T-cell (primary cell): ENCODE results near the gene GDF11. TPM values are rescaled to one million over a fixed set of nuclear protein-coding genes. Genes with fewer than 3 reads are reported as not detected.

Experiments
- ATAC-seq, 4 experiments: fragments of 200-7000 bp in 3 of 4; fragments of 150-1000 bp in 1 of 4; cut with Tn5 transposase; replicated peaks in 1 of 4; 1 replicate in 3 of 4; 2 replicates in 1 of 4; pipeline ENCODE4 v1.10.0; 2021; ENCODE audit warnings: moderate library complexity in 3 of 4, mild to moderate bottlenecking in 2 of 4, moderate number of reproducible peaks in 1 of 4
- CTCF ChIA-PET, 2 donors: fragments of 300-600 bp; sonication (Branson Sonifier 250); formaldehyde crosslinking; loops; one replicate each; lab custom pipeline; 2022; ENCODE audit warnings: antibody characterized with exemption in 2 of 2; lab: Charles Lee
- POLR2A ChIA-PET, 2 donors: fragments of 300-600 bp; sonication (Branson Sonifier 250); formaldehyde crosslinking; loops; one replicate each; lab custom pipeline; 2022; ENCODE audit warnings: antibody characterized with exemption in 2 of 2; lab: Charles Lee
- DNase-seq, 35 experiments: peaks; one replicate each; pipeline versions ENCODE4 v3.0.0 to v3.0.0-alpha.2; 2013 to 2023
- H3K27ac ChIP-seq: one replicate; pipeline ENCODE4 v1.5.1; 2013; ENCODE audit warnings: low read length
- H3K27me3 ChIP-seq, 2 experiments: replicated peaks in 1 of 2; 1 replicate in 1 of 2; 2 replicates in 1 of 2; pipeline versions ENCODE4 v1.6.1 to v1.7.0; 2013; ENCODE audit warnings: low read length in 1 of 2, mixed read lengths in 1 of 2; ENCODE audit not compliant: control insufficient read depth in 2 of 2, insufficient read depth in 2 of 2; ENCODE audit errors: extremely low read depth in 1 of 2
- H3K36me3 ChIP-seq, 2 donors: 1 replicate in 1 of 2; 2 replicates in 1 of 2; pipeline versions ENCODE4 v1.6.1 to v1.7.0; 2013; ENCODE audit warnings: low read length in 1 of 2; ENCODE audit not compliant: control insufficient read depth in 2 of 2, insufficient read depth in 1 of 2; ENCODE audit errors: extremely low read depth in 1 of 2
- H3K4me1 ChIP-seq, 2 experiments: 1 replicate in 1 of 2; 2 replicates in 1 of 2; pipeline versions ENCODE4 v1.6.1 to v1.7.0; 2013; ENCODE audit warnings: low read length in 2 of 2, mixed read lengths in 1 of 2; ENCODE audit not compliant: insufficient read depth in 2 of 2, control insufficient read depth in 1 of 2; ENCODE audit errors: extremely low read depth in 1 of 2
- H3K4me3 ChIP-seq, 2 donors: 1 replicate in 1 of 2; 2 replicates in 1 of 2; pipeline versions ENCODE4 v1.5.1 to v1.7.0; 2013; ENCODE audit warnings: mild to moderate bottlenecking in 2 of 2, low read length in 1 of 2, moderate library complexity in 1 of 2; ENCODE audit not compliant: control insufficient read depth in 1 of 2; ENCODE audit errors: extremely low read depth in 1 of 2
- H3K9me3 ChIP-seq: 2 replicates; pipeline ENCODE4 v1.7.0; 2013
- H3K27ac Mint-ChIP-seq, 2 donors: one replicate each; pipeline ENCODE4 v1.8.0; 2020 to 2021; ENCODE audit warnings: mild to moderate bottlenecking in 2 of 2, mixed read lengths in 2 of 2
- H3K27me3 Mint-ChIP-seq, 2 donors: one replicate each; pipeline ENCODE4 v1.8.0; 2021 to 2022; ENCODE audit warnings: mixed read lengths in 2 of 2
- H3K36me3 Mint-ChIP-seq: one replicate; pipeline ENCODE4 v1.8.0; 2021; ENCODE audit warnings: mixed read lengths
- H3K4me1 Mint-ChIP-seq, 3 donors: one replicate each; pipeline ENCODE4 v1.8.0; 2020 to 2022; ENCODE audit warnings: mixed read lengths in 3 of 3, mild to moderate bottlenecking in 1 of 3
- H3K4me3 Mint-ChIP-seq, 3 donors: one replicate each; pipeline ENCODE4 v1.8.0; 2020 to 2022; ENCODE audit warnings: mild to moderate bottlenecking in 3 of 3, mixed read lengths in 3 of 3, moderate library complexity in 3 of 3
- H3K9me3 Mint-ChIP-seq, 3 donors: one replicate each; pipeline ENCODE4 v1.8.0; 2020 to 2022; ENCODE audit warnings: mixed read lengths in 3 of 3
- WGBS: methylation state at CpG from one replicate; pipeline ENCODE4 v1.1.5; 2013; ENCODE audit warnings: missing lambda C conversion rate; ENCODE audit not compliant: insufficient coverage; 5-methylcytosine and 5-hydroxymethylcytosine counted together
- total RNA-seq, 35 experiments: library from RNA in 6 of 35; stranded (reverse) in 6 of 35; fragments of 120-200 nt in 1 of 35; gene quantifications; one replicate each; pipeline versions ENCODE4 v1.2.1 to v1.2.4 and lab custom pipeline; 2013 to 2026

GDF11 gene
- total RNA-seq, 5 donors from 2014 or later (not counting 1 experiment from before 2014, with no cell fraction given) = 7.5 to 12.9 (median 11.5) TPM

- ATAC-seq = peak; percentile 28 to 44 (median 39)
- Mint-ChIP-seq H3K27me3 (no peaks in the 10 kb centered on the region), H3K27ac (peak overlapping the region; percentile 92 to 97), H3K4me1 (peaks cover 18 to 24% (median 23%) of the 10 kb centered on the region in 3 donors), H3K9me3 (no peaks in the 10 kb centered on the region), H3K36me3 (no peaks in the 10 kb centered on the region), H3K4me3 (peak overlapping the region; percentile 61 to 79 (median 70))
- DNase-seq = peak in 24 of 35 experiments; percentile 12 to 70 (median 46)
- H3K9me3 ChIP-seq = no peaks in the 10 kb centered on the region
- H3K36me3 ChIP-seq = no peaks in the 10 kb centered on the region
- ChIA-PET POLR2A (no interaction called here), CTCF (interaction anchor here (0.7 to 3.4 kb wide), 12 partner anchors 7 to 452 kb away, joined by 3 to 30 read pairs (median 4); partner anchors contain the start of genes CD63 (in 1 of the 2), DNAJC14 (in 1 of the 2), ORMDL2 (in 1 of the 2) and SARNP (in 1 of the 2))
- no peak overlapping the region for H3K4me3 ChIP-seq
- peaks cover 6 to 24% of the 10 kb centered on the region in 2 experiments for H3K4me1 ChIP-seq
- WGBS = 70% methylated on average over 5 of the region's 6 CpGs
- H3K27me3 ChIP-seq = no peaks in the 10 kb centered on the region
- no peak overlapping the region for H3K27ac ChIP-seq
Observed at GRCh38 chr12:55736780-55737580, 5.9 kb upstream of the GDF11 start.

GRCh38 chr12:55737581-55738122 lies 5.3 kb upstream of the GDF11 start:
- H3K9me3 Mint-ChIP-seq = no peaks in the 10 kb centered on the region
- H3K27me3 Mint-ChIP-seq = no peaks in the 10 kb centered on the region
- no peaks in the 10 kb centered on the region for H3K36me3 ChIP-seq
- H3K27me3 ChIP-seq = no peaks in the 10 kb centered on the region
- DNase-seq (no peak), ATAC-seq (no peak)
- H3K27ac Mint-ChIP-seq = peak overlapping the region; percentile 92 to 97
- CTCF ChIA-PET = interaction anchor here (0.5 to 5.0 kb wide), 30 partner anchors 8 to 484 kb away, joined by 3 to 47 read pairs (median 6); partner anchors contain the start of genes BLOC1S1 (in 2 of the 2), ORMDL2 (in 2 of the 2), SARNP (in 2 of the 2) and CD63 (in 1 of the 2)
- POLR2A ChIA-PET = interaction anchor here in 1 of 2 donors (0.6 to 1.1 kb wide), 5 partner anchors 9 to 189 kb away, joined by 3 to 13 read pairs (median 4); partner anchors contain the start of gene BLOC1S1
- no peaks in the 10 kb centered on the region for H3K9me3 ChIP-seq
- peaks cover 6 to 27% of the 10 kb centered on the region in 2 experiments for H3K4me1 ChIP-seq
- H3K27ac ChIP-seq = peak overlapping the region; percentile 50
- peaks cover 20 to 30% (median 29%) of the 10 kb centered on the region in 3 donors for H3K4me1 Mint-ChIP-seq
- no CpG with 5 or more reads among the region's 4 CpGs for WGBS
- H3K4me3 Mint-ChIP-seq = peak overlapping the region; percentile 61 to 79 (median 70)
- H3K4me3 ChIP-seq = peak overlapping the region in 1 of 2 donors; percentile 51
- H3K36me3 Mint-ChIP-seq = no peaks in the 10 kb centered on the region

DNA sequence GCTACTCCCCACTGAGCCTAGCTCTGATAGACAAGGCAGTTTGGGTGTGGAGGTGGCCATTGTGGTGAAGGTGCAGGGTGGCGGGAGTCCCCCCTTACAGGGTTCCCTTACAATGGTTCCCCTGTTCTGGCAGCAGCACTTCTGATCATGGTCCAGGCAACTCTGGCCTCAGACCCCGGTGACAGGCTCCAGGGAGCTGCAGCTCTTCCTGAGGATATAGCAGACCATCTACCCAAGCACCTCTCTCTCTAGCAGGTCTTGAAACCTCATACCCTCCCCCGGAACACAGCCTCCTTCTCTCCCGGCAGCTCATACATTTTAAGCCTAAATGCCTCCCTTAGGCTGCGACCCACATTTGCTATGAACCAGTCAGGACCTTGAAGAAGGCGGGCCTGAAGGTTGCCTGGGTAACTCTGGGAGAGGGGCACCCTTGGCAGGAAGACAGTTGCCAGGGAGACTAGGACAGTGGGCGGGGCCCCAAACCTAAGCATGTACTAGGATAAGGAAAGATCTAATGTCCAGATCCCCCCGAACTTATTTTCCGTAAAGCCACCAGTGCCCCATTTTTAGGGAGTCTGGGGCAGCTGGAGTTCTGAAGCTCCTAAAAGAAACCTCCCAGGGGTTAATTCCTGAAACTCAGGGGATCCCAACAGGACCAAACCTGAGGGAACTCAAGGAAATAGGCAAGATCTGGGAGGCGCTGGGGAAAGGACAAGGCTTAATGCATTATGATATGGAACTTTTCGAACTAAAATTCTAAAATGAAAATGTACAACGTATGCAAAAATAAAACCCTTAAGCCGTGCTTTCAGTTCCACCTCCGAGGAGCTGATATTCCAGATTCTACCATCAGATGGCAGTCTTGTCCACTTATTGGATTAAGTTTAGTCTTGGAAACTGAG lies 4.5 kb upstream of the GDF11 start:
- peaks cover 22 to 33% (median 31%) of the 10 kb centered on the region in 3 donors for H3K4me1 Mint-ChIP-seq
- no peaks in the 10 kb centered on the region for H3K36me3 Mint-ChIP-seq
- Histone ChIP-seq H3K27me3 (no peaks in the 10 kb centered on the region), H3K27ac (peak overlapping the region; percentile 50), H3K9me3 (no peaks in the 10 kb centered on the region), H3K4me1 (peaks cover 6 to 29% of the 10 kb centered on the region in 2 experiments), H3K4me3 (peak overlapping the region; percentile 51 to 70), H3K36me3 (no peaks in the 10 kb centered on the region)
- peak overlapping the region; percentile 92 to 97 for H3K27ac Mint-ChIP-seq
- no peaks in the 10 kb centered on the region for H3K27me3 Mint-ChIP-seq
- H3K9me3 Mint-ChIP-seq = no peaks in the 10 kb centered on the region
- ChIA-PET CTCF (interaction anchor here (0.5 to 5.0 kb wide), 44 partner anchors 9 to 721 kb away, joined by 3 to 47 read pairs (median 5); partner anchors contain the start of genes BLOC1S1 (in 2 of the 2), ORMDL2 (in 2 of the 2), SARNP (in 2 of the 2) and CD63 (in 1 of the 2)), POLR2A (interaction anchor here (0.6 to 1.1 kb wide), 8 partner anchors 9 to 903 kb away, joined by 3 to 13 read pairs (median 4); partner anchors contain the start of gene BLOC1S1 (in 1 of the 2))
- H3K4me3 Mint-ChIP-seq = peak overlapping the region; percentile 79 to 85 (median 85)
- ATAC-seq = peak; percentile 74 to 78 (median 76)
- 2% methylated on average over 7 of the region's 14 CpGs for WGBS
- peak; percentile 47 to 92 (median 67) for DNase-seq

DNA sequence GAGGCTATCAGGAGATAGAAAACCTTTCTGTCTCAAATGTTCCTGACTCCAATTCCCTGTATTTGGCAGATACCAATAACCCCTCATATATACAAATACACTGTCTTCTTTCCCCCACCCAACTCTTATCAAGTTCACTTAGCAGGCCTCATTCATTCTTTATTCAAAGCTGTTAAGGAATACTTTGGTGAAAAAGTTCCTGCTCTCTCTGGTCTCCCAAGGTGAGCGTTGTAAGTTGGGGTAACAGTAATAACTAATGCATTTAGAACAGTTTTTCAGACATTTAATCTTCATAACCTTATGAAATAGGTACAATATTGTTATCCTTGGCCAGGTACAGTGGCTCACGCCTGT lies 3.9 kb upstream of the GDF11 start:
- H3K36me3 ChIP-seq = no peaks in the 10 kb centered on the region
- H3K27me3 Mint-ChIP-seq = no peaks in the 10 kb centered on the region
- H3K4me1 ChIP-seq = peaks cover 7 to 35% of the 10 kb centered on the region in 2 experiments
- H3K27ac Mint-ChIP-seq = peak overlapping the region; percentile 92 to 97
- ATAC-seq (no peak), DNase-seq (no peak)
- H3K27ac ChIP-seq = peak overlapping the region; percentile 26
- peak overlapping the region; percentile 51 to 70 for H3K4me3 ChIP-seq
- 86% methylated on average over 1 of the region's 2 CpGs for WGBS
- CTCF ChIA-PET = interaction anchor here (0.6 to 5.0 kb wide), 36 partner anchors 8 to 720 kb away, joined by 3 to 47 read pairs (median 5); partner anchors contain the start of genes ORMDL2 (in 2 of the 2), SARNP (in 2 of the 2), BLOC1S1 (in 1 of the 2) and CD63 (in 1 of the 2)
- H3K36me3 Mint-ChIP-seq = no peaks in the 10 kb centered on the region
- no peaks in the 10 kb centered on the region for H3K27me3 ChIP-seq
- H3K9me3 ChIP-seq = no peaks in the 10 kb centered on the region
- no peaks in the 10 kb centered on the region for H3K9me3 Mint-ChIP-seq
- POLR2A ChIA-PET = interaction anchor here in 1 of 2 donors (0.6 kb wide), 1 partner anchor 902 kb away, joined by 12 read pairs; no protein-coding TSS in a partner anchor
- peak overlapping the region; percentile 79 to 85 (median 85) for H3K4me3 Mint-ChIP-seq
- H3K4me1 Mint-ChIP-seq = peaks cover 23 to 35% (median 35%) of the 10 kb centered on the region in 3 donors

- CTCF ChIA-PET = interaction anchor here in 1 of 2 donors (0.6 to 5.0 kb wide), 4 partner anchors 76 to 1575 kb away, joined by 3 to 28 read pairs (median 3); partner anchors contain the start of genes ORMDL2 and SARNP
- no peaks in the 10 kb centered on the region for H3K27me3 Mint-ChIP-seq
- peak overlapping the region; percentile 52 for H3K27ac ChIP-seq
- no peaks in the 10 kb centered on the region for H3K9me3 ChIP-seq
- no peak for ATAC-seq
- peaks cover 42 to 57% (median 52%) of the 10 kb centered on the region in 3 donors for H3K4me1 Mint-ChIP-seq
- H3K27me3 ChIP-seq = no peaks in the 10 kb centered on the region
- H3K36me3 Mint-ChIP-seq = no peaks in the 10 kb centered on the region
- H3K4me3 ChIP-seq = peak overlapping the region in 1 of 2 donors; percentile 48
- H3K27ac Mint-ChIP-seq = peak overlapping the region; percentile 62 to 78
- DNase-seq = no peak
- POLR2A ChIA-PET = no interaction called here
- H3K4me3 Mint-ChIP-seq = peak overlapping the region; percentile 77 to 90 (median 79)
- no peaks in the 10 kb centered on the region for H3K36me3 ChIP-seq
- H3K9me3 Mint-ChIP-seq = no peaks in the 10 kb centered on the region
- 56% methylated on average over 3 of the region's 3 CpGs for WGBS
- H3K4me1 ChIP-seq = peaks cover 14 to 46% of the 10 kb centered on the region in 2 experiments
Observed at GRCh38 chr12:55741931-55742680, 816 bp upstream of the GDF11 start.
